Activated CD8-positive, alpha-beta memory T cell treated with anti-CD3 and anti-CD28 coated beads for 24 hours (primary cell): Measurements from ENCODE around the gene EFCAB6.

ENCODE experiments used
- DNase-seq: peaks from one replicate; pipeline ENCODE4 v3.0.0-alpha.2; 2020

The EFCAB6 gene

GRCh38 chr22:43812149-43812842, at the start of gene EFCAB6:
TSS of gene EFCAB6 (minus strand) at chr22:43812305. CDS start at chr22:43782318, 29,987 bp downstream.
- DNase-seq = peak; percentile 95

GRCh38 chr22:43861529-43861928, 49.4 kb upstream of the EFCAB6 start:
- no peak for DNase-seq

GRCh38 chr22:43860831-43861230, 48.7 kb upstream of the EFCAB6 start:
- DNase-seq = no peak

- DNase-seq = no peak
Measured at GRCh38 chr22:43860126-43860525, 48.0 kb upstream of the EFCAB6 start.

GRCh38 chr22:43859621-43860020, 47.5 kb upstream of the EFCAB6 start:
- DNase-seq = no peak

- no peak for DNase-seq
Measured at GRCh38 chr22:43859176-43859575, 47.1 kb upstream of the EFCAB6 start.

GRCh38 chr22:43858156-43858895, 46.2 kb upstream of the EFCAB6 start:
- no peak for DNase-seq

- DNase-seq = no peak
Measured at GRCh38 chr22:43857367-43857766, 45.3 kb upstream of the EFCAB6 start.

- no peak for DNase-seq
Measured at GRCh38 chr22:43855431-43855830, 43.3 kb upstream of the EFCAB6 start.

GRCh38 chr22:43854786-43855271, 42.7 kb upstream of the EFCAB6 start:
- DNase-seq = no peak

GRCh38 chr22:43854121-43854785, 42.1 kb upstream of the EFCAB6 start:
- DNase-seq = no peak

GRCh38 chr22:43853328-43853931, 41.3 kb upstream of the EFCAB6 start:
- no peak for DNase-seq

- DNase-seq = no peak
Measured at GRCh38 chr22:43852573-43853327, 40.6 kb upstream of the EFCAB6 start.

GRCh38 chr22:43851979-43852307, 39.8 kb upstream of the EFCAB6 start:
- DNase-seq = no peak

- DNase-seq = no peak
Measured at GRCh38 chr22:43851058-43851978, 39.2 kb upstream of the EFCAB6 start.

- DNase-seq = no peak
Measured at GRCh38 chr22:43850529-43850928, 38.4 kb upstream of the EFCAB6 start.

GRCh38 chr22:43849731-43850130, 37.6 kb upstream of the EFCAB6 start:
- DNase-seq = no peak

- DNase-seq = no peak
Measured at GRCh38 chr22:43848366-43849171, 36.5 kb upstream of the EFCAB6 start.

- no peak for DNase-seq
Measured at GRCh38 chr22:43847376-43848289, 35.5 kb upstream of the EFCAB6 start.

GRCh38 chr22:43846966-43847365, 34.9 kb upstream of the EFCAB6 start:
- DNase-seq = no peak
